HG02623 (cell line): ENCODE data around the gene SLC35A1.

Source experiments
- ATAC-seq: cut with Tn5 transposase; IDR thresholded peaks from one replicate; pipeline ENCODE4 v1.9.1; 2021; ENCODE audit warnings: moderate library complexity; ENCODE audit not compliant: unreplicated experiment

The SLC35A1 gene

GRCh38 chr6:87522686-87523085 lies 49.9 kb downstream of the SLC35A1 start:
- ATAC-seq, result no peak

- no peak for ATAC-seq
These were observed 56.4 kb downstream of the SLC35A1 start for GRCh38 chr6:87529221-87529620.

- ATAC-seq, result no peak
These were observed 61.7 kb downstream of the SLC35A1 start for GRCh38 chr6:87534377-87535047.

GRCh38 chr6:87538510-87539260 lies 65.9 kb downstream of the SLC35A1 start:
- ATAC-seq, result no peak

- ATAC-seq, result no peak
These were observed 66.8 kb downstream of the SLC35A1 start for GRCh38 chr6:87539554-87539953.

GRCh38 chr6:87540539-87540938 lies 67.8 kb downstream of the SLC35A1 start:
- no peak for ATAC-seq

- no peak for ATAC-seq
These were observed 68.3 kb downstream of the SLC35A1 start for GRCh38 chr6:87541041-87541440.

- no peak for ATAC-seq
These were observed 69.0 kb downstream of the SLC35A1 start for GRCh38 chr6:87541744-87542143.

GRCh38 chr6:87543696-87544473 lies 71.1 kb downstream of the SLC35A1 start:
- no peak for ATAC-seq

GRCh38 chr6:87544474-87544735 lies 71.6 kb downstream of the SLC35A1 start:
- ATAC-seq, result no peak

- ATAC-seq, result no peak
These were observed 79.0 kb downstream of the SLC35A1 start for GRCh38 chr6:87551799-87552198.

- no peak for ATAC-seq
These were observed 80.5 kb downstream of the SLC35A1 start for GRCh38 chr6:87553159-87553765.

- no peak for ATAC-seq
These were observed 82.7 kb downstream of the SLC35A1 start for GRCh38 chr6:87555506-87555905.

- ATAC-seq, result no peak
These were observed 85.7 kb downstream of the SLC35A1 start for GRCh38 chr6:87558446-87558845.

GRCh38 chr6:87561017-87561416 lies 88.2 kb downstream of the SLC35A1 start:
- no peak for ATAC-seq
